Hepatocyte (in vitro differentiated cells): Measurements from ENCODE around the gene CD3E.

Experiments
- EZH2 ChIP-seq: fragments of 200-600 bp; sonication (generic); IDR thresholded peaks from 2 replicates; pipeline ENCODE4 v1.6.1; 2016; ENCODE audit warnings: antibody characterized with exemption, mild to moderate bottlenecking, borderline replicate concordance
- TF ChIP-seq, protein P1 (sequence below): fragments of 200-600 bp; sonication (generic); IDR thresholded peaks from 2 replicates; pipeline ENCODE4 v1.5.1; 2016; ENCODE audit warnings: antibody characterized with exemption, mild to moderate bottlenecking; ENCODE audit not compliant: poor library complexity

DNA sequence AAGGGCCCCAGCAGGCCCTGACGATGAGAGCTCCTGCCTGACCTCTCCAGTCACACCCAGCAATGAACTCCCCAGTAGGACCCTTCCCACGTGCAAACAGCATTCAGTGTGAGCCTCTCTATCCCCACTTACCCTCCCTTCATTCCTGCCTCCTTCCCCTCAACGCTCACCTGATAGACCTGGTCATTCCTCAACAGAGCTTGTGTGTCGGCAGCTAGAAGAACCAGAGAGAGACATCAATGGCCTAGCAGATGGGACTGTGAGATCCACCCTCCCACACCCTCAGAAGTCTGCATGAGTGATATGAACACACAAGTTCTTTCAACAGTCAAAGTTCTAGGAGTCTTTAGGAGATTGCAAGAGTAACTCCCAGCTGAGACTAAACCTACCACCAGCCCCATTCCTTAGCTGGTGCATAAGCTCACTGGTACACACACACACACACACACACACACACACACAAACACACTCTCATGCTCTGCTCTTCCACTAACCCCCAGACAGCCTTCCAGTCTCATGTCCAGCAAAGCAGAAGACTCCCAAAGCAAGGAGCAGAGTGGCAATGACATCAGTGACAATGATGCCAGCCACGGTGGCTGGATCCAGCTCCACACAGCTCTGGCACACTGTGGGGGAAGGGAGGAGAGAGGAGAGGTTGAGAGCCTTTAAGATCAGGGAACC lies 34.9 kb downstream of the CD3E start:
- TF ChIP-seq, protein P1, sequence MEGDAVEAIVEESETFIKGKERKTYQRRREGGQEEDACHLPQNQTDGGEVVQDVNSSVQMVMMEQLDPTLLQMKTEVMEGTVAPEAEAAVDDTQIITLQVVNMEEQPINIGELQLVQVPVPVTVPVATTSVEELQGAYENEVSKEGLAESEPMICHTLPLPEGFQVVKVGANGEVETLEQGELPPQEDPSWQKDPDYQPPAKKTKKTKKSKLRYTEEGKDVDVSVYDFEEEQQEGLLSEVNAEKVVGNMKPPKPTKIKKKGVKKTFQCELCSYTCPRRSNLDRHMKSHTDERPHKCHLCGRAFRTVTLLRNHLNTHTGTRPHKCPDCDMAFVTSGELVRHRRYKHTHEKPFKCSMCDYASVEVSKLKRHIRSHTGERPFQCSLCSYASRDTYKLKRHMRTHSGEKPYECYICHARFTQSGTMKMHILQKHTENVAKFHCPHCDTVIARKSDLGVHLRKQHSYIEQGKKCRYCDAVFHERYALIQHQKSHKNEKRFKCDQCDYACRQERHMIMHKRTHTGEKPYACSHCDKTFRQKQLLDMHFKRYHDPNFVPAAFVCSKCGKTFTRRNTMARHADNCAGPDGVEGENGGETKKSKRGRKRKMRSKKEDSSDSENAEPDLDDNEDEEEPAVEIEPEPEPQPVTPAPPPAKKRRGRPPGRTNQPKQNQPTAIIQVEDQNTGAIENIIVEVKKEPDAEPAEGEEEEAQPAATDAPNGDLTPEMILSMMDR, result no peak
- TF ChIP-seq EZH2, result no peak
